OCI-LY3 (cell line): Measurements from ENCODE around the gene ITPR3.

Experiments
- H2AFZ ChIP-seq: fragments of 200-600, 300-600 bp; shearing (Covaris generic); 2 replicates; pipeline ENCODE4 v1.6.0; 2014; ENCODE audit warnings: antibody characterized with exemption, low read depth, low read length
- H3K27ac ChIP-seq: fragments of 200-600, 300-600 bp; sonication (generic); 2 replicates; pipeline ENCODE4 v1.5.1; 2014; ENCODE audit warnings: mild to moderate bottlenecking, low read length, moderate library complexity, mixed read lengths
- H3K27me3 ChIP-seq: fragments of 200-600, 300-600 bp; sonication (generic); 2 replicates; pipeline ENCODE4 v1.6.1; 2014; ENCODE audit warnings: low read depth, low read length, mixed read lengths
- H3K36me3 ChIP-seq: fragments of 200-600, 300-600 bp; sonication (generic); replicated peaks from 2 replicates; pipeline ENCODE3; 2014; ENCODE audit warnings: low read depth, low read length, mixed read lengths
- H3K4me1 ChIP-seq: fragments of 300-600, 200-600 bp; sonication (generic); 2 replicates; pipeline ENCODE4 v1.6.1; 2014; ENCODE audit warnings: low read length, mixed read lengths
- H3K4me2 ChIP-seq: fragments of 200-600, 300-600 bp; sonication (generic); 2 replicates; pipeline ENCODE4 v1.6.1; 2014; ENCODE audit warnings: low read length, mixed read lengths
- H3K4me3 ChIP-seq: fragments of 300-600, 200-600 bp; sonication (generic); 2 replicates; pipeline ENCODE4 v1.5.1; 2014; ENCODE audit warnings: antibody characterized with exemption, mild to moderate bottlenecking, low read length, moderate library complexity
- H3K79me2 ChIP-seq: fragments of 300-600, 200-600 bp; shearing (Covaris generic); 2 replicates; pipeline ENCODE4 v1.6.1; 2014; ENCODE audit warnings: mild to moderate bottlenecking, low read length, mixed read lengths
- H3K9ac ChIP-seq: fragments of 300-600, 200-600 bp; shearing (Covaris generic); 2 replicates; pipeline ENCODE4 v1.6.0; 2014; ENCODE audit warnings: mild to moderate bottlenecking, low read length, moderate library complexity
- H3K9me3 ChIP-seq: fragments of 200-600, 300-600 bp; shearing (Covaris generic); 2 replicates; pipeline ENCODE4 v1.6.1; 2014; ENCODE audit warnings: low read length, mixed read lengths; ENCODE audit not compliant: insufficient read depth
- H4K20me1 ChIP-seq: fragments of 200-600, 300-600 bp; sonication (generic); 2 replicates; pipeline ENCODE4 v1.6.1; 2016; ENCODE audit warnings: low read length, mixed read lengths; ENCODE audit not compliant: insufficient read depth
- CTCF ChIP-seq: fragments of 200-600, 300-600 bp; sonication (generic); IDR thresholded peaks from 2 replicates; pipeline ENCODE4 v1.5.1; 2014; ENCODE audit warnings: antibody characterized with exemption, low read length, low read depth
- EZH2phosphoT487 ChIP-seq: fragments of 200-600 bp; shearing (Covaris generic); IDR thresholded peaks from 2 replicates; pipeline ENCODE4 v1.6.1; 2018; ENCODE audit warnings: antibody characterized with exemption, mixed run types, low read depth

Gene ITPR3

DNA sequence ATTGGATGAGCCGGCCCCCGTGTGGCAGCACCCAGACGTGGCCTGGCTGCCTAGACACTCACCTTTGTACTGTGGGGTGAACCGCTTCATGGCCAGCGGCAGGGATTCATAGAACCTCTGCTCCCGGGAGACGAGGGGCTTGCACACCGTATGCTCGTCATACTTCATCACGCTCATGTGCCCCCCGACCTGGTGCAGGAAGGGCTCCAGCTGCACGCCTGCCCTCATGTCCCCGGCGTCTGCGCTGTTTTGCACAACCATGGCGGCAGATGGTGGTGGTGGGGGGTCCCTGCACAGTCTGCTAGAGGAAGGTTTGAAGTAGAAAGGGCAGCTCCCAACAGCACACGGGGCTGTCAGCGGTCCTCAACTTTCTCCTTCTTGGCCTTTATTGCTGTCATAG is 114.1 kb downstream of the ITPR3 start:
- H3K4me1 ChIP-seq = peaks cover 9% of the 10 kb centered on the region

DNA sequence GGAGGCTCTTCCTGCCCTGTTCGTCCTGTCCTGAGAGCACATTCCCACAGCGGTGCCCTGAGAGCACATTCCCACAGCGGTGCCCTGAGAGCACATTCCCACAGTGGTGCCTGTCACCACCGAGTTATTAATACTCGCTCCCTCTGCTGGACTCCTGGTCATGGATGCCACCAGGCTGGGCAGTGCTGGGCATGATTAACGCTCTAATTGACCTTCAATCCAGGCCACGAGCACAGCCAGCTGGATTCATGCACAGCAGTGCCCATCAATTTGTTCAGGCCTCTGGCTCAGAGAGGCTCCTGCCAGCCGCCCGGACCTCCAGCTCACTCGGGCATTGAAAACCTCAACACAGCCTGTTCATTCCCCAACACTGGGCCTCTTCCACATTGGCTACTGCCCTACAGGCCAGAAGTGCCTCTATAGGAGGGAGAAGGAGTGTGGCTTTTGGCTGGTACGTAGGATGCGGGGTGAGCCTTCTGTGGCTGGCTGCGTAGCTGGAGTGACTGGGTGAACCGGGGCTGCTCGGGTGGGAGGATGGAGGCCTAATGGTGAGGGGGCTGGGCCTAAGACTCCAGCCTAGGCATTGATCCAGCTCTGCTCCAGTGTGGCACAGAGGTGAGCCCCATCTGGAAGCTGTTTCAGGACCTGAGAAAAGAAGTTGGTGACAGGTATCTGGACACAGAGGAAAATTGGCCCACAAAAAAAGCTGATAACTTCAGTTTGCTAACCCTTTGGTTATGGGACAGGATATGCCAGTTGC is 116.3 kb downstream of the ITPR3 start:
- TF ChIP-seq EZH2phosphoT487 (no peak), CTCF (no peak)
- Histone ChIP-seq H3K27me3 (peaks cover 6% of the 10 kb centered on the region), H3K27ac (no peak overlapping the region), H3K36me3 (no peaks in the 10 kb centered on the region), H3K79me2 (no peaks in the 10 kb centered on the region), H3K4me3 (no peak overlapping the region), H3K4me2 (no peak overlapping the region), H4K20me1 (no peaks in the 10 kb centered on the region), H3K4me1 (peaks cover 9% of the 10 kb centered on the region), H3K9me3 (no peaks in the 10 kb centered on the region), H2AFZ (no peak overlapping the region), H3K9ac (no peak overlapping the region)

More for the DNA sequence above, 114.1 kb downstream of the ITPR3 start:
- Histone ChIP-seq H3K27me3 (no peaks in the 10 kb centered on the region), H3K79me2 (no peaks in the 10 kb centered on the region), H3K9me3 (no peaks in the 10 kb centered on the region), H3K4me3 (no peak overlapping the region), H3K4me2 (no peak overlapping the region), H3K36me3 (no peaks in the 10 kb centered on the region), H2AFZ (no peak overlapping the region), H4K20me1 (no peaks in the 10 kb centered on the region), H3K9ac (no peak overlapping the region), H3K27ac (no peak overlapping the region)
- TF ChIP-seq CTCF (no peak), EZH2phosphoT487 (no peak)

GRCh38 chr6:33738153-33738552 is 117.0 kb downstream of the ITPR3 start:
- Histone ChIP-seq H3K9me3 (no peaks in the 10 kb centered on the region), H4K20me1 (no peaks in the 10 kb centered on the region), H3K4me1 (peaks cover 9% of the 10 kb centered on the region), H3K9ac (no peak overlapping the region), H3K27me3 (peaks cover 13% of the 10 kb centered on the region), H3K4me3 (no peak overlapping the region), H3K79me2 (no peaks in the 10 kb centered on the region), H2AFZ (no peak overlapping the region), H3K36me3 (no peaks in the 10 kb centered on the region), H3K4me2 (no peak overlapping the region), H3K27ac (no peak overlapping the region)
- no peak for TF ChIP-seq EZH2phosphoT487
- no peak for TF ChIP-seq CTCF

DNA sequence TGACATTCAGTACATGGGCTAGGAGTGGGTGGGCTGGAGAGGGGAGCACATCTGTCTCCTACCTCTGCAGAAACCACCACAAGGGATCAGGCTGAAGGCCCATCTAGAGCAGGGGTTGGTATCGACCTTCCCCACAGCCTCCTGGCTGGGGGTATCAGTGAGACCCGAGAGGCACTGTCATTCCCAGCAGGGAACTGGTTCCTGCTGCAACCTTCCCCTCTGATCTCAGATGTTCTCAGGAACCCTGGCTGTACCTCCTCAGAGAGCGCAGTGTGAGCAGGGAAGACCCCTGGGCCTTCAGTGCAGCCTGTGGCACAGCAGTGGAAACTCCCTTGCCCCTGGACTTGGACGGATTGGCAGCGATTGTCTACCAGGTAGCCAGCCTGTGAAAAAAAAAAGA is 117.8 kb downstream of the ITPR3 start:
- no peak overlapping the region for H3K9ac ChIP-seq

More for the DNA sequence above, 117.8 kb downstream of the ITPR3 start:
- TF ChIP-seq EZH2phosphoT487 = no peak
- Histone ChIP-seq H2AFZ (no peak overlapping the region), H3K4me3 (no peak overlapping the region), H3K36me3 (no peaks in the 10 kb centered on the region), H3K79me2 (no peaks in the 10 kb centered on the region), H3K4me1 (peaks cover 9% of the 10 kb centered on the region), H3K27ac (no peak overlapping the region), H3K27me3 (peaks cover 18% of the 10 kb centered on the region), H4K20me1 (no peaks in the 10 kb centered on the region), H3K4me2 (no peak overlapping the region), H3K9me3 (no peaks in the 10 kb centered on the region)
